LNCaP clone FGC (cell line): ENCODE measurements around the gene TRDMT1.

Source experiments
- DNase-seq: peaks from one replicate; pipeline ENCODE4 v3.0.0-alpha.2; 2011; ENCODE audit warnings: low read depth
- H3K4me3 ChIP-seq: 2 replicates; pipeline ENCODE4 v1.5.1; 2011; ENCODE audit warnings: mild to moderate bottlenecking, low read depth, low read length, control low read depth
- TF ChIP-seq, protein P1 (sequence below): IDR thresholded peaks from 2 replicates; pipeline ENCODE4 v1.5.1; 2012; ENCODE audit warnings: mild to moderate bottlenecking; ENCODE audit not compliant: control insufficient read depth, insufficient read depth; ENCODE audit errors: extremely low read depth

The TRDMT1 gene

GRCh38 chr10:17178006-17178405 lies 23.5 kb downstream of the TRDMT1 start:
- TF ChIP-seq, protein P1, sequence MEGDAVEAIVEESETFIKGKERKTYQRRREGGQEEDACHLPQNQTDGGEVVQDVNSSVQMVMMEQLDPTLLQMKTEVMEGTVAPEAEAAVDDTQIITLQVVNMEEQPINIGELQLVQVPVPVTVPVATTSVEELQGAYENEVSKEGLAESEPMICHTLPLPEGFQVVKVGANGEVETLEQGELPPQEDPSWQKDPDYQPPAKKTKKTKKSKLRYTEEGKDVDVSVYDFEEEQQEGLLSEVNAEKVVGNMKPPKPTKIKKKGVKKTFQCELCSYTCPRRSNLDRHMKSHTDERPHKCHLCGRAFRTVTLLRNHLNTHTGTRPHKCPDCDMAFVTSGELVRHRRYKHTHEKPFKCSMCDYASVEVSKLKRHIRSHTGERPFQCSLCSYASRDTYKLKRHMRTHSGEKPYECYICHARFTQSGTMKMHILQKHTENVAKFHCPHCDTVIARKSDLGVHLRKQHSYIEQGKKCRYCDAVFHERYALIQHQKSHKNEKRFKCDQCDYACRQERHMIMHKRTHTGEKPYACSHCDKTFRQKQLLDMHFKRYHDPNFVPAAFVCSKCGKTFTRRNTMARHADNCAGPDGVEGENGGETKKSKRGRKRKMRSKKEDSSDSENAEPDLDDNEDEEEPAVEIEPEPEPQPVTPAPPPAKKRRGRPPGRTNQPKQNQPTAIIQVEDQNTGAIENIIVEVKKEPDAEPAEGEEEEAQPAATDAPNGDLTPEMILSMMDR = peak; percentile 21; the same call in 1 of the 2 replicates
- H3K4me3 ChIP-seq = no peak overlapping the region
- DNase-seq = no peak

GRCh38 chr10:17177014-17177413 lies 24.5 kb downstream of the TRDMT1 start:
- H3K4me3 ChIP-seq = no peak overlapping the region
- no peak for DNase-seq
- TF ChIP-seq, protein P1 = no peak

DNA sequence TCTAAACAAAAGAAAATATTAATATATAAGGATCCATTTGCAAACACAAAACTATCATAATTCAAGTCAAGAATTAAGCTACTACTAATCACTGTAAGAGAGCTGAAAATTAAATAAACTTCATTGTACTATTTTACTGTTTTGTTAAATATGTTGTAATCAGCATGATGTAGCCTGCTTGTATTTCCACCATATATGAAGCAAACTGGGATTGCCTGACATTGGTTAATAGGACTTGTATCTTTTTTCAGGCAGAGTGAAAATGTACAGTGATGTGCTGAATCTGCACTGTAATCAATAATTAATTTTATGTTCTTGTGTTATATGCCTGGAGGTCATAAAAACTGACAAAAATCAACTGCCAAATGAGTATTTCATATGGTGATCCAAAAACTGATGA lies 25.4 kb downstream of the TRDMT1 start:
- TF ChIP-seq, protein P1 = no peak
- no peak overlapping the region for H3K4me3 ChIP-seq
- no peak for DNase-seq

- DNase-seq = no peak
- H3K4me3 ChIP-seq = no peak overlapping the region
- TF ChIP-seq, protein P1 = no peak
Measured at GRCh38 chr10:17175551-17175950, 25.9 kb downstream of the TRDMT1 start.

DNA sequence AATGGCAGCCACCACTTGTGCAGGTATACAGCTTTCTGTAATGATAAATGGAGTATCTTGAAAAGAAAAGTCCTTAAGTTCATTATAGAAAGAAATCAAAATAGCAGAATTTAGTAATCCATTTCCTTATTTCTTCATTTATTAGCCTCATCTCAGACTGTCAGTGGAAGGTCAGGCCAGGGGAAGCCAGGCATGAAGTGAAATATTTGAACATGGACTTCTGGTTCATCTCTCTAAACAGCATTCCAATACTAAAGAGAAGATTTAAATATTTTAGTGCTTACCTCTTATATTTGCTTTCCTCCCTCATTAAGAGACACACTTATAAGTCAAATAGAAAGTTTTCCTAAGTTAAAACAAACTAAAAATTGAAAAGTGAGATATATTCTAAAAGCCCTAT lies 26.8 kb downstream of the TRDMT1 start:
- TF ChIP-seq, protein P1 = no peak
- no peak overlapping the region for H3K4me3 ChIP-seq
- DNase-seq = no peak

DNA sequence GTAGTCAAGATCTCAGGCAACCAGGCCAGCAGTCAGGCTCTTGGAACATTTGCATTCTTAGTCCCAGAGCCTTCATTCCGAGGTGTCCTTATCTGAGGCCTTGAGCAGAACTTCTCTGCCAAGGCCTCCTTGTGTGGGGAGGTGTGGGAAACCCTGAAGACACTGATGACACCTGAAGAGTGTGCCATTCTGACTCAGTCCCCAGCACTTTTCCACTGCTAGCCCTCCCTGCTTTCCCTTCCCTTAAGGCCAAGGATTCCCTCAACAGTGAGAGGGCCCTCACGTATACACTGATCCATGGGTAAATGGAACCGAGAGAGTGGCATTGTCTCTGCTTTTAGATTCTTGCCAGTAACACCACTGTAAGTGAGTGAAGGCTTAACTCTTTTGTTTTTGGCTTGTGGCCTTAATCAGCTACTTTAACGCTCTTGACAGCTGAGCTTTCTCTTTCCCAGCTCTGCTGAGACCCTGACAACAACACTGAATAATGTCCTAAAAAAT lies 30.3 kb downstream of the TRDMT1 start:
- no peak for DNase-seq
- no peak overlapping the region for H3K4me3 ChIP-seq
- TF ChIP-seq, protein P1 = no peak

- no peak overlapping the region for H3K4me3 ChIP-seq
- DNase-seq = no peak
- TF ChIP-seq, protein P1 = no peak
Measured at GRCh38 chr10:17169803-17170202, 31.7 kb downstream of the TRDMT1 start.
